ENCODE results near the gene TBC1D25. TPM values are rescaled to one million over a fixed set of nuclear protein-coding genes. Genes with fewer than 3 reads are reported as not detected.

The TBC1D25 gene
- total RNA-seq, 1 donor from 2014 or later: 12.5 TPM

DNA sequence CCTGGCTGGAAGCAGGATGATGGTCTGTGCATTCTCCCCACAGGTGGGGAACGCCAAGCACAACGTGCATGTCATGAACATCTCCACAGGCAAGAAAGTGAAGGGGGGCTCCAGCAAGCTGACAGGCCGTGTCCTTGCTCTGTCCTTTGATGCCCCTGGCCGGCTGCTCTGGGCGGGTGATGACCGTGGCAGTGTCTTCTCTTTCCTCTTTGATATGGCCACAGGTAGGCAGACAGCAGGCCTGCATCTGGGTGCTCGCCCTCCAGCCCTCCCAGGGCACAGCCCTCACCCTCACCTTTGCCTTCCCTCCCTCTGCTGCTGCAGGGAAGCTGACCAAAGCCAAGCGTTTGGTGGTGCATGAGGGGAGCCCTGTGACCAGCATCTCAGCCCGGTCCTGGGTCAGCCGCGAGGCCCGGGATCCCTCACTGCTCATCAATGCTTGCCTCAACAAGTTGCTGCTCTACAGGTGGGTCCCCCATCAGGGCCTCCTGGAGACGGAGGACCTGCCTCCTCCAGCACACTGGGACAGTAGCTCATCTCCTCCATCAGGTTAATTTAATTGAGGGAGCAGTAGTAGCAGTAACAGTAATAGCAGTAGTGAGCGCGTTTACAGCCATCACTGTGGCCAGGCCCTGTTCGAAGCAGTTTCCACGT, 62.4 kb downstream of the TBC1D25 start:
- Mint-ChIP-seq H3K4me1 (ENCODE audit: unreplicated experiment) (peaks cover 4% of the 10 kb centered on the region), H3K9me3 (ENCODE audit: unreplicated experiment) (no peaks in the 10 kb centered on the region), H3K36me3 (ENCODE audit: low read depth, unreplicated experiment) (peaks cover 21% of the 10 kb centered on the region), H3K27ac (ENCODE audit: unreplicated experiment) (no peak overlapping the region), H3K4me3 (ENCODE audit: unreplicated experiment) (no peak overlapping the region), H3K27me3 (ENCODE audit: unreplicated experiment) (peaks cover 4% of the 10 kb centered on the region)
- TF ChIP-seq CTCF (IDR thresholded peaks at IDR 0.05; ENCODE audit: unreplicated experiment): no peak
- DNase-seq (ENCODE audit: low spot score): no peak

GRCh38 chrX:48604701-48605100, 65.2 kb downstream of the TBC1D25 start:
- H3K36me3 Mint-ChIP-seq (ENCODE audit: low read depth, unreplicated experiment): peaks cover 21% of the 10 kb centered on the region
- H3K9me3 Mint-ChIP-seq (ENCODE audit: unreplicated experiment): no peaks in the 10 kb centered on the region
- H3K27me3 Mint-ChIP-seq (ENCODE audit: unreplicated experiment): peaks cover 2% of the 10 kb centered on the region
- no peak overlapping the region for H3K4me3 Mint-ChIP-seq (ENCODE audit: unreplicated experiment)
- no peak for TF ChIP-seq CTCF (IDR thresholded peaks at IDR 0.05; ENCODE audit: unreplicated experiment)
- H3K4me1 Mint-ChIP-seq (ENCODE audit: unreplicated experiment): no peaks in the 10 kb centered on the region
- no peak overlapping the region for H3K27ac Mint-ChIP-seq (ENCODE audit: unreplicated experiment)
- DNase-seq (ENCODE audit: low spot score): no peak

GRCh38 chrX:48606091-48606490, 66.6 kb downstream of the TBC1D25 start:
- no peaks in the 10 kb centered on the region for H3K9me3 Mint-ChIP-seq (ENCODE audit: unreplicated experiment)

GRCh38 chrX:48611703-48612102, 72.2 kb downstream of the TBC1D25 start:
- no peak overlapping the region for H3K27ac Mint-ChIP-seq (ENCODE audit: unreplicated experiment)
- H3K27me3 Mint-ChIP-seq (ENCODE audit: unreplicated experiment): no peaks in the 10 kb centered on the region
- no peaks in the 10 kb centered on the region for H3K36me3 Mint-ChIP-seq (ENCODE audit: low read depth, unreplicated experiment)
- no peak overlapping the region for H3K4me3 Mint-ChIP-seq (ENCODE audit: unreplicated experiment)
- no peaks in the 10 kb centered on the region for H3K9me3 Mint-ChIP-seq (ENCODE audit: unreplicated experiment)
- H3K4me1 Mint-ChIP-seq (ENCODE audit: unreplicated experiment): no peaks in the 10 kb centered on the region
- no peak for TF ChIP-seq CTCF (IDR thresholded peaks at IDR 0.05; ENCODE audit: unreplicated experiment)
- DNase-seq (ENCODE audit: low spot score): no peak

More at GRCh38 chrX:48606091-48606490, 66.6 kb downstream of the TBC1D25 start:
- no peak for TF ChIP-seq CTCF (IDR thresholded peaks at IDR 0.05; ENCODE audit: unreplicated experiment)
- H3K27ac Mint-ChIP-seq (ENCODE audit: unreplicated experiment): no peak overlapping the region
- no peak for DNase-seq (ENCODE audit: low spot score)
- peaks cover 19% of the 10 kb centered on the region for H3K36me3 Mint-ChIP-seq (ENCODE audit: low read depth, unreplicated experiment)
- no peak overlapping the region for H3K4me3 Mint-ChIP-seq (ENCODE audit: unreplicated experiment)
- H3K27me3 Mint-ChIP-seq (ENCODE audit: unreplicated experiment): peaks cover 2% of the 10 kb centered on the region
- no peaks in the 10 kb centered on the region for H3K4me1 Mint-ChIP-seq (ENCODE audit: unreplicated experiment)

Other genes starting within 250 kb of the TBC1D25 start
- not detected for gene SSX3, start 183.0 kb upstream of the TBC1D25 start, total RNA-seq (ENCODE audit: unreplicated experiment)
- not detected for gene SSX4, start 156.2 kb upstream of the TBC1D25 start, total RNA-seq (ENCODE audit: unreplicated experiment)
- gene SSX4B, start 127.8 kb upstream of the TBC1D25 start, total RNA-seq (ENCODE audit: unreplicated experiment): not detected
- gene SLC38A5, start 69.5 kb upstream of the TBC1D25 start, total RNA-seq (ENCODE audit: unreplicated experiment): 21.7 TPM
- 38.4 TPM for gene FTSJ1, start 63.5 kb upstream of the TBC1D25 start, total RNA-seq (ENCODE audit: unreplicated experiment)
- 9.4 TPM for gene PORCN, start 30.7 kb upstream of the TBC1D25 start, total RNA-seq (ENCODE audit: unreplicated experiment)
- 66.0 TPM for gene EBP, start 17.9 kb upstream of the TBC1D25 start, total RNA-seq (ENCODE audit: unreplicated experiment)
- gene RBM3, start 34.8 kb downstream of the TBC1D25 start, total RNA-seq (ENCODE audit: unreplicated experiment): 252 TPM
- 73.8 TPM for gene WDR13, start 57.8 kb downstream of the TBC1D25 start, total RNA-seq (ENCODE audit: unreplicated experiment)
- 2.7 TPM for gene WAS, start 144.1 kb downstream of the TBC1D25 start, total RNA-seq (ENCODE audit: unreplicated experiment)
- 6.8 TPM for gene SUV39H1, start 157.0 kb downstream of the TBC1D25 start, total RNA-seq (ENCODE audit: unreplicated experiment)
- not detected for gene GLOD5, start 222.0 kb downstream of the TBC1D25 start, total RNA-seq (ENCODE audit: unreplicated experiment)
- gene GATA1, start 246.9 kb downstream of the TBC1D25 start, total RNA-seq (ENCODE audit: unreplicated experiment): not detected